ENCODE data around the gene PLB1. TPM values are rescaled to one million over a fixed set of nuclear protein-coding genes. Genes with fewer than 3 reads are reported as not detected.

The PLB1 gene
- total RNA-seq, 1 experiment from 2014 or later, result 1.0 TPM

GRCh38 chr2:28505361-28505760, 9.5 kb downstream of the PLB1 start:
- DNase-seq (ENCODE audit: low spot score), result no peak

- no peak for DNase-seq (ENCODE audit: low spot score)
Observed at GRCh38 chr2:28506112-28506910, 10.5 kb downstream of the PLB1 start.

GRCh38 chr2:28507796-28508764, 12.2 kb downstream of the PLB1 start:
- peak; percentile 86 for DNase-seq (ENCODE audit: low spot score)

- DNase-seq (ENCODE audit: low spot score), result no peak
Observed at GRCh38 chr2:28509361-28509760, 13.5 kb downstream of the PLB1 start.

- DNase-seq (ENCODE audit: low spot score), result no peak
Observed at GRCh38 chr2:28510184-28510583, 14.3 kb downstream of the PLB1 start.

GRCh38 chr2:28511871-28512606, 16.2 kb downstream of the PLB1 start:
- no peak for DNase-seq (ENCODE audit: low spot score)

GRCh38 chr2:28512607-28512965, 16.7 kb downstream of the PLB1 start:
- no peak for DNase-seq (ENCODE audit: low spot score)

- DNase-seq (ENCODE audit: low spot score), result no peak
Observed at GRCh38 chr2:28513097-28513496, 17.2 kb downstream of the PLB1 start.

GRCh38 chr2:28515176-28515751, 19.4 kb downstream of the PLB1 start:
- DNase-seq (ENCODE audit: low spot score), result no peak

GRCh38 chr2:28516430-28516829, 20.6 kb downstream of the PLB1 start:
- no peak for DNase-seq (ENCODE audit: low spot score)

GRCh38 chr2:28516950-28517349, 21.1 kb downstream of the PLB1 start:
- no peak for DNase-seq (ENCODE audit: low spot score)

GRCh38 chr2:28521663-28522062, 25.8 kb downstream of the PLB1 start:
- DNase-seq (ENCODE audit: low spot score), result no peak

GRCh38 chr2:28522481-28522880, 26.6 kb downstream of the PLB1 start:
- no peak for DNase-seq (ENCODE audit: low spot score)

- DNase-seq (ENCODE audit: low spot score), result no peak
Observed at GRCh38 chr2:28523902-28524301, 28.0 kb downstream of the PLB1 start.

- no peak for DNase-seq (ENCODE audit: low spot score)
Observed at GRCh38 chr2:28525481-28525880, 29.6 kb downstream of the PLB1 start.

GRCh38 chr2:28526527-28527132, 30.8 kb downstream of the PLB1 start:
- DNase-seq (ENCODE audit: low spot score), result no peak

GRCh38 chr2:28527196-28527595, 31.3 kb downstream of the PLB1 start:
- no peak for DNase-seq (ENCODE audit: low spot score)

- DNase-seq (ENCODE audit: low spot score), result no peak
Observed at GRCh38 chr2:28528206-28528605, 32.3 kb downstream of the PLB1 start.

- no peak for DNase-seq (ENCODE audit: low spot score)
Observed at GRCh38 chr2:28530782-28531181, 34.9 kb downstream of the PLB1 start.

- DNase-seq (ENCODE audit: low spot score), result no peak
Observed at GRCh38 chr2:28532399-28532798, 36.5 kb downstream of the PLB1 start.

- DNase-seq (ENCODE audit: low spot score), result no peak
Observed at GRCh38 chr2:28533044-28533680, 37.3 kb downstream of the PLB1 start.

All from A172 (cell line).